Caki2 (cell line): Measurements from ENCODE around the gene KNG1. TPM values are rescaled to one million over a fixed set of nuclear protein-coding genes. Genes with fewer than 3 reads are reported as not detected.
A peak's percentile ranks its signal among the peaks of the same experiment; 100 is the strongest.

Experiments used
- DNase-seq: peaks from one replicate; pipeline ENCODE4 v3.0.0-alpha.2; 2015; ENCODE audit warnings: low read depth
- in situ Hi-C: cut with HindIII; loops from 2 replicates; pipeline ENCODE4 v1.10.0; 2016; ENCODE audit warnings: low sequenced_read_pairs, low pct_unique_long_range_greater_than_20kb, mixed read lengths
- total RNA-seq: library from RNA; depleted of rRNA; stranded (reverse); fragments of >200 nt; shearing (Covaris generic); gene quantifications from 2 replicates; pipeline ENCODE4 v1.2.3, GENCODE V29; 2014; ENCODE audit warnings: low replicate concordance; rRNA removed

Gene KNG1
- total RNA-seq, 1 experiment from 2014 or later = not detected

GRCh38 chr3:186789554-186790260, 72.5 kb downstream of the KNG1 start:
- peak; percentile 35 for DNase-seq
- in situ Hi-C loops = no loop called here

- in situ Hi-C loops = no loop called here
- DNase-seq = no peak
Measured at GRCh38 chr3:186790261-186790981, 73.3 kb downstream of the KNG1 start.

Other genes starting within 250 kb of the KNG1 start
- gene CRYGS, start 173.0 kb upstream of the KNG1 start, total RNA-seq = 3.1 TPM in 1 of 2 replicates, not detected in the other
- gene TBCCD1, start 150.0 kb upstream of the KNG1 start, total RNA-seq = 13.4 and 18.3 TPM in 2 replicates
- 30.0 and 34.0 TPM in 2 replicates for gene DNAJB11, start 146.6 kb upstream of the KNG1 start, total RNA-seq
- not detected in 2 replicates for gene AHSG, start 104.3 kb upstream of the KNG1 start, total RNA-seq
- not detected in 2 replicates for gene FETUB, start 77.0 kb upstream of the KNG1 start, total RNA-seq
- gene HRG, start 51.3 kb upstream of the KNG1 start, total RNA-seq = not detected in 2 replicates
- gene EIF4A2, start 66.2 kb downstream of the KNG1 start, total RNA-seq = 96.9 and 135 TPM in 2 replicates
- 74.0 and 165 TPM in 2 replicates for gene RFC4, start 89.1 kb downstream of the KNG1 start, total RNA-seq
- not detected in 2 replicates for gene ADIPOQ, start 125.4 kb downstream of the KNG1 start, total RNA-seq
- gene ST6GAL1, start 213.2 kb downstream of the KNG1 start, total RNA-seq = 15.1 and 27.6 TPM in 2 replicates